Stimulated activated memory B cell treated with anti-CD40 and anti-IgM and Interleukin-4, amounts not matched to agents 10 μg/mL and 1 μg/mL and 100 μg/mL, for 72 hours (primary cell): ENCODE measurements around the gene ASTN1.

Experiments
- ATAC-seq: fragments of 150-1000 bp; cut with Tn5 transposase; 2 replicates; pipeline ENCODE4 v1.10.0; 2021
- H3K27ac Mint-ChIP-seq: one replicate; pipeline ENCODE4 v1.8.0; 2022; ENCODE audit warnings: mild to moderate bottlenecking, mixed read lengths
- H3K27me3 Mint-ChIP-seq: one replicate; pipeline ENCODE4 v1.8.0; 2022; ENCODE audit warnings: mixed read lengths
- H3K36me3 Mint-ChIP-seq: one replicate; pipeline ENCODE4 v1.8.0; 2022; ENCODE audit warnings: mixed read lengths
- H3K4me1 Mint-ChIP-seq: one replicate; pipeline ENCODE4 v1.8.0; 2022; ENCODE audit warnings: mixed read lengths
- H3K4me3 Mint-ChIP-seq: one replicate; pipeline ENCODE4 v1.8.0; 2022; ENCODE audit warnings: mild to moderate bottlenecking, moderate library complexity, mixed read lengths
- H3K9me3 Mint-ChIP-seq: one replicate; pipeline ENCODE4 v1.8.0; 2022; ENCODE audit warnings: mixed read lengths

ASTN1 gene

DNA sequence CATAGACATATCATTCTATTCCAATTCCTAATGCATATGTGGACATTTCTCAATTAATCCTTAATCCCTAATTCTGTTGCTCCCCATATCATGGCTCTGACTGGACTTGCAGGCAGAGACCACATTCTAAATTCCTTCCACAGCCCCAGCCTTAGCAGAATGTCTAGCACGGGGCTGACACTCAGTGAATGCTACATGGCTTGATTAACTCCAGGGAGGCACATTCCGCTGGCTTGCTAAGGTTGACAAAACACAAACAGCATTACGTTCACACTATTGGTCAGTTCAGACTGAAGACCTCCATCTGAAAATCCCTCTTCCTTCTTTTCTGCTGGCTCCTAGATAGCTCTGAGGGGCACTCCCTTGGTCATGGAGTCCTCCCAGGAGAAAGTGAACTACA lies 119.4 kb downstream of the ASTN1 start:
- Mint-ChIP-seq H3K4me1 (no peaks in the 10 kb centered on the region), H3K27me3 (peaks cover 12% of the 10 kb centered on the region), H3K9me3 (peaks cover 3% of the 10 kb centered on the region), H3K36me3 (no peaks in the 10 kb centered on the region), H3K4me3 (no peak overlapping the region), H3K27ac (no peak overlapping the region)
- no peak for ATAC-seq

DNA sequence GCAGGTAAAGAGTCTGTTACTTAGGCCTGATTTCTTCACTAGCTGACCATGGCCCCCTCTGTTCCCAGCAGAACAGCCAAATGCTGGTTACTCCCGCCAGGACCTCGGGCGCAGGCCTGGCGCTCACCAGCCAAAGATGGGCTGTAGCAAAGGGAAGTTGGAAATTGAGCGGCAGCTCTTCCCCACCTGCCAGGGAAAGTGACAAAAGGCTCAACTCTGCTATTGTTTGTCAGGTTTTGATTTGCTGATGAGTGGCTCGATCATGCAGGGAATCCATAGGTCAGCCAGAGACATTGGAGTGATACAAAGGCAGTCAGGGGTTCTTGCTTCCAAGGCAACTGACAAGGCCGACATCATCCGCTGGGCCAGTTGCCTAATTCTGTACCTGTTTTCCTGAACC lies 120.1 kb downstream of the ASTN1 start:
- no peak for ATAC-seq
- no peak overlapping the region for H3K27ac Mint-ChIP-seq
- H3K27me3 Mint-ChIP-seq, result peaks cover 12% of the 10 kb centered on the region
- no peaks in the 10 kb centered on the region for H3K36me3 Mint-ChIP-seq
- H3K4me3 Mint-ChIP-seq, result no peak overlapping the region
- no peaks in the 10 kb centered on the region for H3K4me1 Mint-ChIP-seq
- peaks cover 3% of the 10 kb centered on the region for H3K9me3 Mint-ChIP-seq

DNA sequence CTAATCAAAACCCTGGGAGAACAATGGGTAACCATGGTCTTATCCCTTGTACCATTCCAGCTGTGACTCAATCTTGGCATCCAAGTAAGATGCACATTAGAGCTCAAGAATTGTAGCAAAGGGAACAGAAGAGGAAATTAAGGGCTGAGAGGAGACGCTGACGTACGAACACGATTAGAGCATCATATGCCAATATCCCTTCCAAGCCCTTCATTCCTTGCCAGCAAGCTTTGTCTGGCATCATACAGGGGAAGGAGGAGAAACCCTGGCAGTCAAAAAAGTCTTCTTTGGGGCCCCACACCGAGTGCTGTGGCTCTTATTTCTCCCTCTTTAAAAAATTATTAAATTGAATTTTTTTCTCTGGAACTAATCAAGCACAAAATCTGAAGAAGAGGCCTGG lies 120.9 kb downstream of the ASTN1 start:
- no peak overlapping the region for H3K4me3 Mint-ChIP-seq
- no peaks in the 10 kb centered on the region for H3K4me1 Mint-ChIP-seq
- H3K36me3 Mint-ChIP-seq, result no peaks in the 10 kb centered on the region
- no peak for ATAC-seq
- H3K27me3 Mint-ChIP-seq, result peaks cover 12% of the 10 kb centered on the region
- no peak overlapping the region for H3K27ac Mint-ChIP-seq
- H3K9me3 Mint-ChIP-seq, result peaks cover 3% of the 10 kb centered on the region

DNA sequence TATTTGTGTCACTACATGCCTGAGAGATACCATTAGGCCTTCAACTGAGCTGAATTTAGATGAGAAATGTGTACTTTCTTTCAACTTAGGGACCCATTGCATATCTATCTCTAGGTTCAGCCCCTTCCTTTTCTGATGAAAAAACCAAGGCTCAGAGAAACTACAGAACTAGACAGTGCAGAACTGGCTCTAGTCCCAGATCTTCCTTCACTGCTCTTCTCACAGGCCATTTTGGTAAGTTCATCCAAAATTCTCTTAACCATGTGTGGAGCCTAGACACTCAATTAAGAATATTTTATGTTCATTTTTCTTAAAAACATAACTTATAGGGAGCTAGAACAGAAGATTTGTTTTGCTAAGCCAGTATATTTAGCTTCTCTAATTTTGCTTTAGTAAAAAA lies 128.9 kb downstream of the ASTN1 start:
- no peak overlapping the region for H3K4me3 Mint-ChIP-seq
- H3K4me1 Mint-ChIP-seq, result no peaks in the 10 kb centered on the region
- H3K27me3 Mint-ChIP-seq, result no peaks in the 10 kb centered on the region
- ATAC-seq, result no peak
- H3K9me3 Mint-ChIP-seq, result no peaks in the 10 kb centered on the region
- H3K36me3 Mint-ChIP-seq, result no peaks in the 10 kb centered on the region
- no peak overlapping the region for H3K27ac Mint-ChIP-seq

DNA sequence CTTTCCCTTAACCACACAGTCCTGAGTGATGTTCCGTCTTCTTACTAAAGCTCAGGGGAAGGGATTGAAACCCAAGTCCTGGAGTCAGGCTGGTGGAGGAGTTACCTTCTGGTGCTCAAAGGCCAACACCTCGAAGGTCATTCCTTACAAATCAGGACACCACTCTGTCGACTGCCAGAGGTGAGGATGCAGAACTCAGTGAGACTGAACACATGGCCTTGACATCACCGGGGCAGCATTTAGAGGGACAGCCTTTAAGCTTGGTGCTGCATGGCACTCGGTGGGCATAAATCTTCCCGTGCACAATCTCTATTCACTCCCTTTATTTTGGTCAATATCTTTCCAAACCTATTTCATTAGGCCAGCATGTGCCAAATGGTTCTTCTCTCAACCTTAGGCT lies 130.9 kb downstream of the ASTN1 start:
- no peaks in the 10 kb centered on the region for H3K36me3 Mint-ChIP-seq
- H3K9me3 Mint-ChIP-seq, result no peaks in the 10 kb centered on the region
- ATAC-seq, result no peak
- H3K27ac Mint-ChIP-seq, result no peak overlapping the region
- H3K27me3 Mint-ChIP-seq, result no peaks in the 10 kb centered on the region
- no peaks in the 10 kb centered on the region for H3K4me1 Mint-ChIP-seq
- no peak overlapping the region for H3K4me3 Mint-ChIP-seq

- no peaks in the 10 kb centered on the region for H3K4me1 Mint-ChIP-seq
- H3K36me3 Mint-ChIP-seq, result no peaks in the 10 kb centered on the region
- no peak for ATAC-seq
- no peaks in the 10 kb centered on the region for H3K9me3 Mint-ChIP-seq
- H3K27ac Mint-ChIP-seq, result no peak overlapping the region
- no peak overlapping the region for H3K4me3 Mint-ChIP-seq
- H3K27me3 Mint-ChIP-seq, result no peaks in the 10 kb centered on the region
Measured at GRCh38 chr1:177032434-177032833, 132.1 kb downstream of the ASTN1 start.

GRCh38 chr1:177024623-177025022 lies 139.9 kb downstream of the ASTN1 start:
- ATAC-seq, result no peak
- no peaks in the 10 kb centered on the region for H3K36me3 Mint-ChIP-seq
- H3K27ac Mint-ChIP-seq, result no peak overlapping the region
- no peaks in the 10 kb centered on the region for H3K4me1 Mint-ChIP-seq
- H3K27me3 Mint-ChIP-seq, result no peaks in the 10 kb centered on the region
- no peak overlapping the region for H3K4me3 Mint-ChIP-seq
- H3K9me3 Mint-ChIP-seq, result no peaks in the 10 kb centered on the region

- no peaks in the 10 kb centered on the region for H3K4me1 Mint-ChIP-seq
- H3K9me3 Mint-ChIP-seq, result no peaks in the 10 kb centered on the region
- H3K36me3 Mint-ChIP-seq, result no peaks in the 10 kb centered on the region
- no peak overlapping the region for H3K4me3 Mint-ChIP-seq
- no peak for ATAC-seq
- no peak overlapping the region for H3K27ac Mint-ChIP-seq
- no peaks in the 10 kb centered on the region for H3K27me3 Mint-ChIP-seq
Measured at GRCh38 chr1:177023726-177024125, 140.8 kb downstream of the ASTN1 start.

DNA sequence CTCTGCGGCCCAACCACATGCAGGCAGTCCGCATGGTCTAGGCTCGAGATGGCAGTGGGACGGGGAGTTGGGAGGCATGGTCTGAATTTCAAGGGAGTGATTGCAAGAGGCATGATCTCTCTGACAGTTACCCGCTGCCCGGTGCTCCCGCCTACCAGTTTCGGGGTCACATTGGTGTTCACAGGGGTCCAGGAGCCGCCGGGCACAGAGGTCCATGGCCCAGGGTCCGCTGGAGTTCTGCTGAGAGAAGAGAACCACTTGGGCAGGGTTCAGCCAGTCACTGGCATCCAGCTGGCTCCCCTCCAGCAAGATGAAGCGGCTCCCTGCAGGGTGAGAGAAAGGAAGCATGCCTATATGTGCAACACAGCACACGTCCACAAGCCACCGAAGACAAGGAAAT lies 141.3 kb downstream of the ASTN1 start:
- no peaks in the 10 kb centered on the region for H3K36me3 Mint-ChIP-seq
- ATAC-seq, result no peak
- no peaks in the 10 kb centered on the region for H3K27me3 Mint-ChIP-seq
- H3K4me3 Mint-ChIP-seq, result no peak overlapping the region
- no peaks in the 10 kb centered on the region for H3K9me3 Mint-ChIP-seq
- H3K27ac Mint-ChIP-seq, result no peak overlapping the region
- H3K4me1 Mint-ChIP-seq, result no peaks in the 10 kb centered on the region

- Mint-ChIP-seq H3K4me1 (no peaks in the 10 kb centered on the region), H3K27me3 (no peaks in the 10 kb centered on the region), H3K27ac (no peak overlapping the region), H3K36me3 (no peaks in the 10 kb centered on the region), H3K9me3 (no peaks in the 10 kb centered on the region), H3K4me3 (no peak overlapping the region)
- ATAC-seq, result no peak
Measured at GRCh38 chr1:177021687-177022086, 142.8 kb downstream of the ASTN1 start.

DNA sequence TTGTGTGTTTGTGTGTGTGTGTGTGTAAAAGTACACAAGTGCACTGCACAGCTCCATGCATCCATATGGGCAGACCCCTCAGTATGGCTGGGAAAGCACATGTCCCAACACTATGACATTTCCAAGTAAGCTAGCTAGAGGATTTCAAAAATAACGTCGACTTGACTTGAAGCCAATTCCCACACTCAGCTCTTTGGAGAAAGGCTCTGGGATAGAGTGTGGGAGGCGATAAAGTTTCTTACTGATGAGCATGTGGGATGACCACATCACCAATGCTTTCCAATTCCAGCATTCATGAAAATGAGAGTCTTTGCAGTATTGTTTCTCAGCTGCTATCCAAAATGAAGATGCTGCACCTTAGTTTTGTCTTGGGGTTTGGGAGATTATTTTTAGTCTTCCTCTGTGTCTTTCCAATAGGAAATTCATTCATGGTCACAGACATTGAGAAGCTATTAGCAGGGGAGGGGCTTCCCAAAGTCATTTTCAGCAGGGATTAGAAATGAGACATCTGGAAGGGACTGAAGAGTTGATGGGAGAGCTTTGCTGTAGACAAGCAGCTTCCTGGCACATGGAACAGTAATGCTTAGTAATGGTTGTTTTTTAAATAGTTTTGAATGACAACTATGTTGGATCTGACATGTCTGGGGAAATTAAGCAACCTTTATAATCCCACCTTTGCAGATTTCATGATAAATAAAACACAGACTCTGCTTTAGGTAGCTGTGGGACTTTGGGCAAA lies 143.5 kb downstream of the ASTN1 start:
- Mint-ChIP-seq H3K27me3 (no peaks in the 10 kb centered on the region), H3K36me3 (no peaks in the 10 kb centered on the region), H3K9me3 (no peaks in the 10 kb centered on the region), H3K27ac (no peak overlapping the region), H3K4me3 (no peak overlapping the region), H3K4me1 (no peaks in the 10 kb centered on the region)
- no peak for ATAC-seq

GRCh38 chr1:177017287-177017852 lies 147.1 kb downstream of the ASTN1 start:
- no peaks in the 10 kb centered on the region for H3K4me1 Mint-ChIP-seq
- H3K36me3 Mint-ChIP-seq, result no peaks in the 10 kb centered on the region
- peaks cover 3% of the 10 kb centered on the region for H3K9me3 Mint-ChIP-seq
- no peak overlapping the region for H3K4me3 Mint-ChIP-seq
- ATAC-seq, result peak; percentile 7
- H3K27ac Mint-ChIP-seq, result no peak overlapping the region
- H3K27me3 Mint-ChIP-seq, result no peaks in the 10 kb centered on the region

DNA sequence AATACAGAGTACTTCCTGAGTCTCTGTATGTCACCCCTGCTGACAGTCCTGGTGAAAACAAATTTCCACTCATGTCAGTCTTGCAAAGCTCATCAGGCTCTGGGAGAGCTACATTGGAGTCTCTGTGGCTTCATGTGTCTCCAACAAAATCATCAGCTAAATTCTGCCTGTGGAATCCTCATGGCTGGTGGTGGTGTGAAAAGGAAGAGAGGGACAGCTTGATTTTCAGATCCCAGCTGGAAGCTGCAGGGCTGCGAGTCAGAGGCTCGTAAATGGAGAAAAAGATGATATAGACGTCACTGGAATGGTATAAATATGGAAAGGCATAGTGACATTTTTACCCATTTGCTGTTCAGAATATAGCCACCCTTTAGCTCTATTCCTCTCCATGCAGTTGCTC lies 150.2 kb downstream of the ASTN1 start:
- Mint-ChIP-seq H3K27ac (no peak overlapping the region), H3K36me3 (no peaks in the 10 kb centered on the region), H3K4me1 (no peaks in the 10 kb centered on the region), H3K9me3 (peaks cover 3% of the 10 kb centered on the region), H3K4me3 (no peak overlapping the region), H3K27me3 (no peaks in the 10 kb centered on the region)
- ATAC-seq, result no peak

DNA sequence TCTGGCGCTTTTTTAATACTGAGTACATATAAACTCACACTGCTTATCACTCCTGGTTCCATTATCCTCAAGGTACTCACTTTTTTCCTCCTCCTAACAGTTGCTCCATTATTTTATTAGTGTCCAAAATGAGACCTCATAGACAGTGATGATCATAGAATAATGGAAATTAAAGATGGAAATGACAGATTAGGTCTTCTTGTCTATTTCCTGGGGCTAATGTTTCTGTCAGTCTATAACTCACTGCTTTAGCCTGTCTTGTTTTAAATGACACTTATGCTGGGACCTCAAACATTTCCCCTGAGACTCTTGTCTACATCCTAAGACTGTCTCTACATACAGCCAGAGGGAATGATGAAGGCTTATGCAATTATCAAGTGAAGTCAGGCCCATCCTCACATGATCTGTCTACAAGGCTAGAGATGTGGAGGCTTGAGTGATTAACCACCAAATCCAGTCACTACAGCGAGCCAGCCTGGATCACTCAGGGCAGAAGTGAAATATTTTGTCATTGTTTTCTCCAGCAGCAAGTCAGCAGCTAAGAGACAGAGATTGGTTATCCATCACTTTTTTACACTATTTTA lies 152.1 kb downstream of the ASTN1 start:
- no peaks in the 10 kb centered on the region for H3K27me3 Mint-ChIP-seq
- H3K4me3 Mint-ChIP-seq, result no peak overlapping the region
- no peak for ATAC-seq
- H3K4me1 Mint-ChIP-seq, result no peaks in the 10 kb centered on the region
- H3K36me3 Mint-ChIP-seq, result no peaks in the 10 kb centered on the region
- peaks cover 3% of the 10 kb centered on the region for H3K9me3 Mint-ChIP-seq
- no peak overlapping the region for H3K27ac Mint-ChIP-seq

GRCh38 chr1:177011508-177011907 lies 153.0 kb downstream of the ASTN1 start:
- Mint-ChIP-seq H3K9me3 (peaks cover 3% of the 10 kb centered on the region), H3K27ac (no peak overlapping the region), H3K36me3 (no peaks in the 10 kb centered on the region), H3K4me1 (no peaks in the 10 kb centered on the region), H3K4me3 (no peak overlapping the region), H3K27me3 (no peaks in the 10 kb centered on the region)
- no peak for ATAC-seq

- H3K4me1 Mint-ChIP-seq, result no peaks in the 10 kb centered on the region
- H3K27ac Mint-ChIP-seq, result no peak overlapping the region
- H3K36me3 Mint-ChIP-seq, result no peaks in the 10 kb centered on the region
- H3K4me3 Mint-ChIP-seq, result no peak overlapping the region
- H3K9me3 Mint-ChIP-seq, result peaks cover 3% of the 10 kb centered on the region
- no peaks in the 10 kb centered on the region for H3K27me3 Mint-ChIP-seq
- ATAC-seq, result no peak
Measured at GRCh38 chr1:177010211-177010825, 154.2 kb downstream of the ASTN1 start.
